HepG2 (cell line): Measurements from ENCODE around the gene KRTAP12-2. TPM values are rescaled to one million over a fixed set of nuclear protein-coding genes. Genes with fewer than 3 reads are reported as not detected.

ENCODE experiments used
- ATAC-seq: fragments of 200-7000 bp; cut with Tn5 transposase; 3 replicates; pipeline ENCODE4 v1.9.1; 2020; ENCODE audit warnings: mild to moderate bottlenecking, moderate library complexity
- BruUV-seq: library from RNA; stranded (reverse); fragments of 400-500 nt; replicated peaks from 2 replicates; lab custom pipeline; 2021; lab: Mats Ljungman, UMichigan
- CTCF ChIA-PET: fragments of 300-600 bp; formaldehyde crosslinking; extraction: SDS; loops from one replicate; lab custom pipeline; 2021; ENCODE audit warnings: low total read pairs, inconsistent platforms, low intra/inter-chr PET ratio; lab: Yijun Ruan, JAX
- POLR2A ChIA-PET: fragments of 350-600 bp; sonication (Branson Sonifier 250); formaldehyde crosslinking; loops from one replicate; lab custom pipeline; 2020; ENCODE audit warnings: antibody characterized with exemption, inconsistent platforms; lab: Yijun Ruan, JAX
- DNase-seq: peaks from one replicate; pipeline ENCODE4 v3.0.0-alpha.2; 2015; ENCODE audit warnings: low spot score
- FAIRE-seq: peaks from 3 replicates; lab custom pipeline; 2011; peaks lifted over from hg19 to GRCh38; lab: Jason Lieb, UNC
- H2AFZ ChIP-seq: one replicate; pipeline ENCODE4 v1.6.1; 2011; ENCODE audit warnings: low read length, inconsistent platforms
- H3K27ac ChIP-seq: fragments of 300-600 bp; 3 replicates; pipeline ENCODE4 v1.8.0; 2011; ENCODE audit warnings: mixed run types, mild to moderate bottlenecking, mixed read lengths, low read length, inconsistent platforms; ENCODE audit not compliant: insufficient read depth; ENCODE audit errors: extremely low read length
- H3K27me3 ChIP-seq, 2 experiments: fragments of 200-600 bp in 1 of 2; 2 replicates in 1 of 2; 3 replicates in 1 of 2; pipeline versions ENCODE4 v1.6.0 to v1.8.0; 2011; ENCODE audit warnings: low read length in 2 of 2, mild to moderate bottlenecking in 2 of 2, moderate library complexity in 2 of 2, inconsistent platforms in 1 of 2; ENCODE audit not compliant: insufficient read depth in 2 of 2, control insufficient read depth in 1 of 2
- H3K36me3 ChIP-seq, 2 experiments: fragments of 200-600 bp in 1 of 2; replicated peaks in 1 of 2; 2 replicates in 1 of 2; 3 replicates in 1 of 2; pipeline versions ENCODE4 v1.5.1 to v1.8.0; 2011; ENCODE audit warnings: low read length in 2 of 2, inconsistent platforms in 1 of 2; ENCODE audit not compliant: insufficient read depth in 2 of 2, control insufficient read depth in 1 of 2
- H3K4me1 ChIP-seq: 2 replicates; pipeline ENCODE4 v1.5.1; 2012; ENCODE audit warnings: low read length, inconsistent platforms; ENCODE audit not compliant: insufficient read depth
- H3K4me2 ChIP-seq: 2 replicates; pipeline ENCODE4 v1.6.0; 2011; ENCODE audit warnings: low read depth, low read length, inconsistent platforms
- H3K4me3 ChIP-seq, 3 experiments: fragments of 200-600 bp in 1 of 3; sonication (generic), shearing (Covaris generic) in 1 of 3; replicated peaks in 1 of 3; 2 replicates each; pipeline ENCODE4 v1.5.1; 2011 to 2016; ENCODE audit warnings: low read length in 3 of 3, inconsistent platforms in 2 of 3, low read depth in 2 of 3, mild to moderate bottlenecking in 2 of 3, control low read depth in 1 of 3, mixed read lengths in 1 of 3; ENCODE audit not compliant: insufficient read depth in 1 of 3
- H3K79me2 ChIP-seq: one replicate; pipeline ENCODE4 v1.6.1; 2011; ENCODE audit warnings: low read length, inconsistent platforms; ENCODE audit not compliant: insufficient read depth
- H3K9ac ChIP-seq: 2 replicates; pipeline ENCODE4 v1.6.0; 2011; ENCODE audit warnings: mild to moderate bottlenecking, low read depth, low read length, inconsistent platforms; ENCODE audit not compliant: insufficient read depth
- H3K9me3 ChIP-seq: 2 replicates; pipeline ENCODE4 v1.5.1; 2012; ENCODE audit warnings: mild to moderate bottlenecking, low read length
- H4K20me1 ChIP-seq: 2 replicates; pipeline ENCODE4 v1.6.0; 2011; ENCODE audit warnings: inconsistent platforms, mild to moderate bottlenecking, low read length, moderate library complexity; ENCODE audit not compliant: insufficient read depth
- ADNP ChIP-seq: sonication (generic); formaldehyde crosslinking; IDR thresholded peaks from 2 replicates; pipeline ENCODE4 v1.4.0; 2020; ENCODE audit warnings: missing genetic modification reagents
- ELF4 ChIP-seq: sonication (generic); formaldehyde crosslinking; IDR thresholded peaks from 2 replicates; pipeline ENCODE4 v1.5.0; 2020; ENCODE audit warnings: missing genetic modification reagents, mild to moderate bottlenecking, moderate library complexity, borderline replicate concordance
- FOXJ3 ChIP-seq: sonication (generic); formaldehyde crosslinking; IDR thresholded peaks from 2 replicates; pipeline ENCODE4 v1.4.0; 2020; ENCODE audit warnings: missing genetic modification reagents, mild to moderate bottlenecking, borderline replicate concordance
- GABPA ChIP-seq, 2 experiments: IDR thresholded peaks; 2 replicates each; pipeline ENCODE4 v1.6.1; 2011 to 2016; ENCODE audit warnings: low read depth in 2 of 2, low read length in 1 of 2, missing biosample characterization in 1 of 2, missing genetic modification characterization in 1 of 2
- KDM4B ChIP-seq: sonication (generic); formaldehyde crosslinking; IDR thresholded peaks from 2 replicates; pipeline ENCODE4 v1.4.0; 2020; ENCODE audit warnings: missing genetic modification reagents
- NR1H2 ChIP-seq: sonication (generic); formaldehyde crosslinking; IDR thresholded peaks from 2 replicates; pipeline ENCODE4 v1.8.1; 2022; ENCODE audit warnings: low read depth, missing genetic modification reagents, borderline replicate concordance
- SNAI1 ChIP-seq: sonication (generic); formaldehyde crosslinking; IDR thresholded peaks from 2 replicates; pipeline ENCODE4 v1.5.0; 2020; ENCODE audit warnings: mild to moderate bottlenecking, missing genetic modification reagents, borderline replicate concordance
- ZNF34 ChIP-seq: sonication (generic); formaldehyde crosslinking; IDR thresholded peaks from 2 replicates; pipeline ENCODE4 v1.4.0; 2020; ENCODE audit warnings: mild to moderate bottlenecking, missing genetic modification reagents, borderline replicate concordance
- ZNF530 ChIP-seq: sonication (generic); formaldehyde crosslinking; IDR thresholded peaks from 2 replicates; pipeline ENCODE4 v1.5.0; 2020; ENCODE audit warnings: low read depth, mild to moderate bottlenecking, missing genetic modification reagents
- ZNF629 ChIP-seq: sonication (generic); formaldehyde crosslinking; conservative IDR thresholded peaks from 2 replicates; pipeline ENCODE4 v1.5.0; 2020; ENCODE audit warnings: missing genetic modification reagents
- WGBS: methylation state at CpG from one replicate; pipeline ENCODE4 v1.1.6; 2017; ENCODE audit warnings: low lambda C conversion rate; 5-methylcytosine and 5-hydroxymethylcytosine counted together
- in situ Hi-C: cut with HindIII; loops from 2 replicates; pipeline ENCODE4 v1.10.0; 2017; ENCODE audit warnings: low pct_unique_long_range_greater_than_20kb; ENCODE audit not compliant: extremely low pct_ligation_motif_present
- intact Hi-C: fragments of 100-400 bp; cut with micrococcal nuclease; formaldehyde crosslinking; loops from one replicate; pipeline ENCODE4 v1.10.0; 2022; ENCODE audit not compliant: unreplicated experiment
- polyA plus RNA-seq, 8 experiments: library from polyadenylated mRNA; depleted of rRNA in 3 of 8; stranded (reverse) in 7 of 8; unstranded in 1 of 8; fragments of >200 nt; fragmentation: Illumina TruSeq in 4 of 8; extraction: Trizol in 4 of 8; gene quantifications; 2 replicates each; pipeline versions ENCODE4 v1.2.1 to v1.2.3, GENCODE V29; 2011 to 2016; ENCODE audit warnings: low read depth in 4 of 8, missing spikeins in 1 of 8, mixed read lengths in 1 of 8; ENCODE audit not compliant: insufficient read depth in 1 of 8
- total RNA-seq, 5 experiments: library from RNA; depleted of rRNA; stranded (reverse); fragments of >200 nt; fragmentation: Illumina TruSeq; extraction: Trizol; gene quantifications; 2 replicates each; pipeline ENCODE4 v1.2.3, GENCODE V29; 2016; ENCODE audit warnings: low read depth in 1 of 5
- TF ChIP-seq, protein P1 (sequence below): sonication (generic); formaldehyde crosslinking; IDR thresholded peaks from 2 replicates; pipeline ENCODE4 v1.4.0; 2020; ENCODE audit warnings: missing genetic modification reagents
- TF ChIP-seq, protein P2 (sequence below): fragments of 450-650 bp; IDR thresholded peaks from 2 replicates; pipeline ENCODE4 v1.6.1; 2016

Gene KRTAP12-2
- total and polyA plus RNA-seq, 2 of the 13 experiments (the other 11 are each of a cell fraction or from before 2014, with no cell fraction given), result not detected

DNA sequence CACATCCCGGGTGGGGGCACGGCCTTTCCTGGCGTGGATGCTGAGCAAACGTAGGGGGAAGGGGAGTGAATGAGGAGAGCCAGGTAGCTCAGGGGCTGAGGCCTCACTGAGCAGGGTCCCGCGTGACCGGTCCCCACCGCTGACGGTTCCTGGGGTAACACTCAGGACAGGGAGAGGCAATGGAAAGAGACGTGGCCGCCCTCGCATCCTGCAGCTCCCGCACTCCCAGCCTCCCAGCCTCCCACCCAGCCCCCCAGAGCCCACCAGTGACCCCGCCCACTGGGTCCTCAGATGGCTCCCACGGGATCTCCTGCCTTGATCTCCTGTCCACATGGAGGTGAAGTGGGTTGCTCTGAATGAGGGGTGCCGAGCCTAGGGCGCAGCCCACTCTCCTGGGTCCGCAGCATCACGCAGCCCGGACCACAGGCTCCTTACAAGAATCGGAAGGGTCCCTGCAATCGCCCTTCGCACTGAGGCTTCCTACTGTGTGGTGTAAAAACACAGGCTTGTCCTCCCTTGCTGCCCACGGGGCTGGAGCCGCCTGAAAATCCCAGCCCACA lies 42.2 kb upstream of the KRTAP12-2 start:
- TF ChIP-seq ZNF530 (CRISPR knock-in tag), result no peak
- TF ChIP-seq ZNF34 (CRISPR knock-in tag), result no peak
- no peak for TF ChIP-seq ELF4 (CRISPR knock-in tag)
- no peak for TF ChIP-seq NR1H2 (CRISPR knock-in tag)
- no peak for TF ChIP-seq FOXJ3 (CRISPR knock-in tag)
- TF ChIP-seq SNAI1 (CRISPR knock-in tag), result no peak
- TF ChIP-seq KDM4B (CRISPR knock-in tag), result no peak
- no peak for TF ChIP-seq GABPA (IDR thresholded peaks at IDR 0.05; ENCODE audit: low read depth, low read length)
- TF ChIP-seq GABPA (CRISPR knock-in tag; IDR thresholded peaks at IDR 0.05; ENCODE audit: low read depth), result no peak
- TF ChIP-seq ADNP, result no peak
- TF ChIP-seq, protein P1, sequence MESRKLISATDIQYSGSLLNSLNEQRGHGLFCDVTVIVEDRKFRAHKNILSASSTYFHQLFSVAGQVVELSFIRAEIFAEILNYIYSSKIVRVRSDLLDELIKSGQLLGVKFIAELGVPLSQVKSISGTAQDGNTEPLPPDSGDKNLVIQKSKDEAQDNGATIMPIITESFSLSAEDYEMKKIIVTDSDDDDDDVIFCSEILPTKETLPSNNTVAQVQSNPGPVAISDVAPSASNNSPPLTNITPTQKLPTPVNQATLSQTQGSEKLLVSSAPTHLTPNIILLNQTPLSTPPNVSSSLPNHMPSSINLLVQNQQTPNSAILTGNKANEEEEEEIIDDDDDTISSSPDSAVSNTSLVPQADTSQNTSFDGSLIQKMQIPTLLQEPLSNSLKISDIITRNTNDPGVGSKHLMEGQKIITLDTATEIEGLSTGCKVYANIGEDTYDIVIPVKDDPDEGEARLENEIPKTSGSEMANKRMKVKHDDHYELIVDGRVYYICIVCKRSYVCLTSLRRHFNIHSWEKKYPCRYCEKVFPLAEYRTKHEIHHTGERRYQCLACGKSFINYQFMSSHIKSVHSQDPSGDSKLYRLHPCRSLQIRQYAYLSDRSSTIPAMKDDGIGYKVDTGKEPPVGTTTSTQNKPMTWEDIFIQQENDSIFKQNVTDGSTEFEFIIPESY (CRISPR knock-in tag), result no peak
- TF ChIP-seq, protein P2, sequence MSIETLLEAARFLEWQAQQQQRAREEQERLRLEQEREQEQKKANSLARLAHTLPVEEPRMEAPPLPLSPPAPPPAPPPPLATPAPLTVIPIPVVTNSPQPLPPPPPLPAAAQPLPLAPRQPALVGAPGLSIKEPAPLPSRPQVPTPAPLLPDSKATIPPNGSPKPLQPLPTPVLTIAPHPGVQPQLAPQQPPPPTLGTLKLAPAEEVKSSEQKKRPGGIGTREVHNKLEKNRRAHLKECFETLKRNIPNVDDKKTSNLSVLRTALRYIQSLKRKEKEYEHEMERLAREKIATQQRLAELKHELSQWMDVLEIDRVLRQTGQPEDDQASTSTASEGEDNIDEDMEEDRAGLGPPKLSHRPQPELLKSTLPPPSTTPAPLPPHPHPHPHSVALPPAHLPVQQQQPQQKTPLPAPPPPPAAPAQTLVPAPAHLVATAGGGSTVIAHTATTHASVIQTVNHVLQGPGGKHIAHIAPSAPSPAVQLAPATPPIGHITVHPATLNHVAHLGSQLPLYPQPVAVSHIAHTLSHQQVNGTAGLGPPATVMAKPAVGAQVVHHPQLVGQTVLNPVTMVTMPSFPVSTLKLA, result no peak
- TF ChIP-seq ZNF629 (CRISPR knock-in tag), result no peak
- Histone ChIP-seq H3K27me3 (peaks cover 16 to 68% of the 10 kb centered on the region in 2 experiments), H3K4me1 (peaks cover 13% of the 10 kb centered on the region; the same call in 1 of the 2 replicates), H4K20me1 (no peaks in the 10 kb centered on the region), H2AFZ (no peak overlapping the region), H3K9ac (no peak overlapping the region), H3K9me3 (no peaks in the 10 kb centered on the region), H3K27ac (no peak overlapping the region), H3K36me3 (no peaks in the 10 kb centered on the region), H3K4me3 (no peak overlapping the region), H3K4me2 (no peak overlapping the region), H3K79me2 (no peaks in the 10 kb centered on the region)
- in situ Hi-C loops, result no loop called here
- no TSS peak for BruUV-seq
- no peak for FAIRE-seq
- no peak for ATAC-seq
- DNase-seq, result no peak
- intact Hi-C loops, result no loop called here
- CTCF ChIA-PET, result no interaction called here
- 47% methylated on average over 7 of the region's 25 CpGs for WGBS
- POLR2A ChIA-PET, result no interaction called here
